GM20000 (cell line): ENCODE measurements around the gene RXRA.

Experiments
- DNase-seq: peaks from one replicate; pipeline ENCODE4 v3.0.0; 2012; ENCODE audit warnings: low spot score
- TF ChIP-seq, protein P1 (sequence below): IDR thresholded peaks from 2 replicates; pipeline ENCODE4 v1.5.1; 2012; ENCODE audit warnings: mild to moderate bottlenecking, control low read depth; ENCODE audit errors: extremely low read depth, missing control alignments

The RXRA gene

DNA sequence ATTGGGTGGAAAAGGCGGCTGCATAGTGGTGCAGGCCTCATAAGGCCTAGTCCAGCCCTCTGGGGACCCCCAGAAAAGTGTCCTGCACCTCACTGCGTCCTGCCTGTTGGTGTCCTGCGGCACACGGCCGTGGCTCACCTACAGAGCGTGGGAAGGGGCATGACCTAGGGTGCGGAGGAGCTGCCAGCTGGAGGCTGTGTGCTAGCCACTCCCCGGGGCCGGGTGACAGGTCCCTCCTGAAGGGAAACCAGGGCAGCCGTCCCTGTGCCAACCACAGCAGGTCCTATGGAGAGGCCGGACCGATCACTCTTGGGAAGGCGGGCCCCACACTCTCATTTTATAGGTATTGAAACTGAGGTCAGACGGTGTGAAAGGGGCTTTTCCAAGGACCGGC is 150.7 kb downstream of the RXRA start:
- DNase-seq: no peak
- TF ChIP-seq, protein P1, sequence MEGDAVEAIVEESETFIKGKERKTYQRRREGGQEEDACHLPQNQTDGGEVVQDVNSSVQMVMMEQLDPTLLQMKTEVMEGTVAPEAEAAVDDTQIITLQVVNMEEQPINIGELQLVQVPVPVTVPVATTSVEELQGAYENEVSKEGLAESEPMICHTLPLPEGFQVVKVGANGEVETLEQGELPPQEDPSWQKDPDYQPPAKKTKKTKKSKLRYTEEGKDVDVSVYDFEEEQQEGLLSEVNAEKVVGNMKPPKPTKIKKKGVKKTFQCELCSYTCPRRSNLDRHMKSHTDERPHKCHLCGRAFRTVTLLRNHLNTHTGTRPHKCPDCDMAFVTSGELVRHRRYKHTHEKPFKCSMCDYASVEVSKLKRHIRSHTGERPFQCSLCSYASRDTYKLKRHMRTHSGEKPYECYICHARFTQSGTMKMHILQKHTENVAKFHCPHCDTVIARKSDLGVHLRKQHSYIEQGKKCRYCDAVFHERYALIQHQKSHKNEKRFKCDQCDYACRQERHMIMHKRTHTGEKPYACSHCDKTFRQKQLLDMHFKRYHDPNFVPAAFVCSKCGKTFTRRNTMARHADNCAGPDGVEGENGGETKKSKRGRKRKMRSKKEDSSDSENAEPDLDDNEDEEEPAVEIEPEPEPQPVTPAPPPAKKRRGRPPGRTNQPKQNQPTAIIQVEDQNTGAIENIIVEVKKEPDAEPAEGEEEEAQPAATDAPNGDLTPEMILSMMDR: no peak

- TF ChIP-seq, protein P1: no peak
These were observed 151.2 kb downstream of the RXRA start for GRCh38 chr9:134477342-134477925.

DNA sequence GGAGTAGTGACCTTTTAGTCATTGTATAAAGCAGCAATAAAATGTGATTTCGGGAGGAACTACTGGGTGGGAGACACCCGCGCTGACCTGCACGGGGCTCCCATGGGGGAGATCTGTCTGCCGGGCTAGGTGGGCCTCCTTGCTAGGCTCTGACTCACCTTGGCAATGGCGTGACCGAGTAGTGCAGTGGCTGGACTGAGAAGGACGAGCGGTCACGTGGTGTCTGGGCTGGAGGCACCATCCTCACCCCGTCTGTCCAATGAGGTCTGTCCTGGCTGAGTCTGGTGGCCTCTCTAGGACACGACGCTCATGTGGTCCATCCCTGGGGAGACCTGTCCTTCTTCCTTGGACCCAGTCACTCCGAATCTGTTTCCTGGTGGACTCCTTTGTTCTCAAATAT is 151.7 kb downstream of the RXRA start:
- DNase-seq: no peak
- TF ChIP-seq, protein P1: no peak

More at GRCh38 chr9:134477342-134477925, 151.2 kb downstream of the RXRA start:
- DNase-seq: no peak

GRCh38 chr9:134481762-134482161 is 155.5 kb downstream of the RXRA start:
- TF ChIP-seq, protein P1: no peak
- no peak for DNase-seq

DNA sequence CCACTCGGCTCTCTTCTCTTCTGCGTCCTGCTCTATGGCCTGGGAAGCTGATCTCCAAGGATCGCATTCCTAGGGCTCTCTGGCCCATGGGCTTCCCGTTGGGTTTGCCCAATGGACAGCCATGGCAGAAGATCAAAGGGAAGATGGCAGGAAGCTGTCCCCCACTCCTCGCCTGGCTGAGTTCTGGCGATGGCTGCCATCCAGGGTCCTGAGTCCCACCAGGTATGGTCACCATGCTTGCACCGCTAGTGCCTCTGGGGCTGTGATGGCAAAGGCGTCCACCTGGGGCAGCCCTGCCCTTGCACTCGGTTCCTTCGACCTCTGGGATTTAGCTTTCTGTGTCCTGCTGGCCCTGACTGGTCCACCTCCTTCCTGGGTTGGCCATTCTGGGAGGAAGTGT is 156.0 kb downstream of the RXRA start:
- no peak for DNase-seq
- TF ChIP-seq, protein P1: no peak

GRCh38 chr9:134483361-134484184 is 157.3 kb downstream of the RXRA start:
- no peak for DNase-seq
- TF ChIP-seq, protein P1: no peak

- TF ChIP-seq, protein P1: no peak
- no peak for DNase-seq
These were observed 158.2 kb downstream of the RXRA start for GRCh38 chr9:134484479-134484878.
